Nephron (organoid): ENCODE measurements around the gene PLA2G6.
A peak's percentile ranks its signal among the peaks of the same experiment; 100 is the strongest.

Experiments
- H3K27ac Mint-ChIP-seq, 3 experiments: 2 replicates each; pipeline ENCODE4 v1.8.0; 2020; ENCODE audit warnings: mixed read lengths in 3 of 3, mild to moderate bottlenecking in 2 of 3, moderate library complexity in 1 of 3
- H3K27me3 Mint-ChIP-seq: 2 replicates; pipeline ENCODE4 v1.8.0; 2021; ENCODE audit warnings: low read depth, mild to moderate bottlenecking, moderate library complexity, mixed read lengths
- H3K36me3 Mint-ChIP-seq: 2 replicates; pipeline ENCODE4 v1.8.0; 2020; ENCODE audit warnings: low read depth, mixed read lengths
- H3K4me1 Mint-ChIP-seq: 2 replicates; pipeline ENCODE4 v1.8.0; 2020; ENCODE audit warnings: mixed read lengths
- H3K4me3 Mint-ChIP-seq, 3 experiments: 2 replicates each; pipeline ENCODE4 v1.8.0; 2020; ENCODE audit warnings: mild to moderate bottlenecking in 3 of 3, mixed read lengths in 3 of 3, moderate library complexity in 2 of 3
- H3K9me3 Mint-ChIP-seq: 2 replicates; pipeline ENCODE4 v1.8.0; 2020; ENCODE audit warnings: mixed read lengths
- TF ChIP-seq, protein P1 (sequence below), 3 experiments: fragments of 200-600 bp; sonication (generic); IDR thresholded peaks; one replicate each; pipeline ENCODE4 v1.5.0; 2021; ENCODE audit warnings: antibody characterized with exemption in 3 of 3; ENCODE audit not compliant: unreplicated experiment in 3 of 3

The PLA2G6 gene

GRCh38 chr22:38098410-38099249 is 83.0 kb downstream of the PLA2G6 start:
- peaks cover 8% of the 10 kb centered on the region for H3K27me3 Mint-ChIP-seq
- H3K9me3 Mint-ChIP-seq, result no peaks in the 10 kb centered on the region
- TF ChIP-seq, protein P1, sequence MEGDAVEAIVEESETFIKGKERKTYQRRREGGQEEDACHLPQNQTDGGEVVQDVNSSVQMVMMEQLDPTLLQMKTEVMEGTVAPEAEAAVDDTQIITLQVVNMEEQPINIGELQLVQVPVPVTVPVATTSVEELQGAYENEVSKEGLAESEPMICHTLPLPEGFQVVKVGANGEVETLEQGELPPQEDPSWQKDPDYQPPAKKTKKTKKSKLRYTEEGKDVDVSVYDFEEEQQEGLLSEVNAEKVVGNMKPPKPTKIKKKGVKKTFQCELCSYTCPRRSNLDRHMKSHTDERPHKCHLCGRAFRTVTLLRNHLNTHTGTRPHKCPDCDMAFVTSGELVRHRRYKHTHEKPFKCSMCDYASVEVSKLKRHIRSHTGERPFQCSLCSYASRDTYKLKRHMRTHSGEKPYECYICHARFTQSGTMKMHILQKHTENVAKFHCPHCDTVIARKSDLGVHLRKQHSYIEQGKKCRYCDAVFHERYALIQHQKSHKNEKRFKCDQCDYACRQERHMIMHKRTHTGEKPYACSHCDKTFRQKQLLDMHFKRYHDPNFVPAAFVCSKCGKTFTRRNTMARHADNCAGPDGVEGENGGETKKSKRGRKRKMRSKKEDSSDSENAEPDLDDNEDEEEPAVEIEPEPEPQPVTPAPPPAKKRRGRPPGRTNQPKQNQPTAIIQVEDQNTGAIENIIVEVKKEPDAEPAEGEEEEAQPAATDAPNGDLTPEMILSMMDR (IDR thresholded peaks at IDR 0.05; ENCODE audit: unreplicated experiment in 3 of 3), result no peak
- H3K36me3 Mint-ChIP-seq, result peaks cover 3% of the 10 kb centered on the region
- H3K4me1 Mint-ChIP-seq, result peaks cover 22% of the 10 kb centered on the region
- H3K4me3 Mint-ChIP-seq, result peak overlapping the region in 1 of 3 experiments; percentile 61
- H3K27ac Mint-ChIP-seq, result peak overlapping the region in 2 of 3 experiments; percentile 19 to 24

DNA sequence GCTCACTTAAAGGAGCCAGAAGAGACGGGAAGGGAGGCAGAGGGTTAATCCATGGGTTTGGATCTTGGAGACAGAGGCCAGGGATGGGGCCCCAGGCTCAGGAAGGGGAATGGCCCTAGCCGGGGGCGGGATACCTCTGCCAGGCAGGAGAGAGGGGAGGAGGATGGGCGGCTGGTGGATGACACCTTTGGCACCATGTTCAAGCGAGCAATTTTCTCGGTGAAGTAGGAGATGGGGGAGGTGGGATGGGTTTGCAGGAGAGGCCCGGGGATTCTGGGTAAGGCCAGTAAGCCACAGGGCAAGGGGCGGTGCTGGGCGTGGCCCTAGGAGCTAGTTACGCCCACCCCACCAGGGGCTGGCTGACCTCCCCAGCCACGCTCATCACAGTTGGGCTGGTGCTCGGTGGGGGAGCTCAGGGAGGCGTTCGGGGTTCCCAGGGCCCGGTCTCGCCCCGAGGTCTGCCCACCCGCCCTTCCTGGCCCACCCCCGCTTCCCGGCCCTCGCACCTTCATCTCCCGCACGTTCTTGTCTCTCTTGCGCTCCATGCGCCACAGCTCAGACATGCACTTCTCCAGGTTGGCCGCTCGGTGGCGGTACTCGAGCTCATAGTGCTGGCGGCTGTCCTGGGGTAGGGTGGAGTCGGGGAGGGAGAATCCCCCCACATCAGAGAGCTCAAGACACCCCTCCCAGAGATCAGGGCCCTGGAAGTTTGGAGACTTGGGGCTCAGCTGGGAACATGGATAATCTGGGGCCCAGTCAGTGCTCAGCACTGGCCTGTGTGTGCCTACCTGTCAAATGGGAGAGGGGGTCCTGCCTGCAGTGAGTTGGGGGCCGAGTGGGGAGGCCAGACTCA is 83.8 kb downstream of the PLA2G6 start:
- peak overlapping the region in 2 of 3 experiments; percentile 72 to 79 for H3K4me3 Mint-ChIP-seq
- H3K27me3 Mint-ChIP-seq, result peaks cover 14% of the 10 kb centered on the region

DNA sequence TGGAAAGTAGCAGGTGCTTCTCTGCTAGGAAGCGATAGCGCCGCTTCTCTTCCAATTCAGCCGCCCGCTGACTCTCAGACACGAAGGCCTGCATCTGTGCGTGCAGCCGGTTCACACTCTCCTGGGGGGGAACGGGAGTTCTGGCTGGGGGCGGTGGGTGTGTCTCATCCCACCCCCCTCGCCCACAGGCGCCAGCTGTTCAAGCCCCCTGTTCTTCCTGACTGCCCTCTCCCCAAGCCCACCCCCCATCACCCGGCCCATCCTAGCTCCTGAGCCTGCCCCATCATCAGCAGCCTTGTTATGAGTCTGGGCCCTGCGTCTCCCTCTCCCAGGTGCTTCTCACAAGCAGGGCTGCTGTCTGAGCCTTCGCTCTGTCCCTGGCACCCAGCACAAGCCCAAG is 84.6 kb downstream of the PLA2G6 start:
- peaks cover 9% of the 10 kb centered on the region for H3K36me3 Mint-ChIP-seq
- TF ChIP-seq, protein P1 (IDR thresholded peaks at IDR 0.05; ENCODE audit: unreplicated experiment in 3 of 3), result no peak
- no peaks in the 10 kb centered on the region for H3K9me3 Mint-ChIP-seq
- peaks cover 17% of the 10 kb centered on the region for H3K27me3 Mint-ChIP-seq
- H3K4me3 Mint-ChIP-seq, result peak overlapping the region in 2 of 3 experiments; percentile 72 to 79
- H3K27ac Mint-ChIP-seq, result peak overlapping the region in 1 of 3 experiments; percentile 63
- peaks cover 26% of the 10 kb centered on the region for H3K4me1 Mint-ChIP-seq

More for the DNA sequence above, 83.8 kb downstream of the PLA2G6 start:
- Mint-ChIP-seq H3K9me3 (no peaks in the 10 kb centered on the region), H3K36me3 (peaks cover 9% of the 10 kb centered on the region), H3K27ac (peak overlapping the region in 1 of 3 experiments; percentile 63), H3K4me1 (peaks cover 26% of the 10 kb centered on the region)
- TF ChIP-seq, protein P1 (IDR thresholded peaks at IDR 0.05; ENCODE audit: unreplicated experiment in 3 of 3), result peak; percentile 44 to 59 (median 46)

DNA sequence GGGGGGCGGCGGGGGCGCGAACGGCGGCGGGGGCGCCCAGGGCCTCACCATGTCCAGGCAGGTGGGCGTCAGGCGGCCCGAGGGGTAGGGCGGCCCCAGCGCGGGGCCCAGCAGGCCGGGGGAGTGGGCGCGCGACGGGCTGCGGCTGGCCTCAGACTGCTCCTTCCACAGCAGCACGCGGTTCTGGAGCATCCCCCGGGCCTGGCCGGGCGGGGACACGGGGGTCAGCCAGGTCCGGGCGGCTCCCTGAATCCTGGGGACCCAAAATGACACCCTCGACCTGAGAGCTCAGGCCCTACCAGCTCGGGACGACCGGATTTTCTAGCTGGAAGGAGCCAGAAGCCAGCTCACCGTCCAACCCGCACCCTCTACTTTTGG is 92.2 kb downstream of the PLA2G6 start:
- Mint-ChIP-seq H3K36me3 (peaks cover 15% of the 10 kb centered on the region), H3K4me3 (no peak overlapping the region), H3K4me1 (peaks cover 5% of the 10 kb centered on the region), H3K27ac (no peak overlapping the region), H3K9me3 (no peaks in the 10 kb centered on the region), H3K27me3 (peaks cover 27% of the 10 kb centered on the region)
- TF ChIP-seq, protein P1 (IDR thresholded peaks at IDR 0.05; ENCODE audit: unreplicated experiment in 3 of 3), result no peak

DNA sequence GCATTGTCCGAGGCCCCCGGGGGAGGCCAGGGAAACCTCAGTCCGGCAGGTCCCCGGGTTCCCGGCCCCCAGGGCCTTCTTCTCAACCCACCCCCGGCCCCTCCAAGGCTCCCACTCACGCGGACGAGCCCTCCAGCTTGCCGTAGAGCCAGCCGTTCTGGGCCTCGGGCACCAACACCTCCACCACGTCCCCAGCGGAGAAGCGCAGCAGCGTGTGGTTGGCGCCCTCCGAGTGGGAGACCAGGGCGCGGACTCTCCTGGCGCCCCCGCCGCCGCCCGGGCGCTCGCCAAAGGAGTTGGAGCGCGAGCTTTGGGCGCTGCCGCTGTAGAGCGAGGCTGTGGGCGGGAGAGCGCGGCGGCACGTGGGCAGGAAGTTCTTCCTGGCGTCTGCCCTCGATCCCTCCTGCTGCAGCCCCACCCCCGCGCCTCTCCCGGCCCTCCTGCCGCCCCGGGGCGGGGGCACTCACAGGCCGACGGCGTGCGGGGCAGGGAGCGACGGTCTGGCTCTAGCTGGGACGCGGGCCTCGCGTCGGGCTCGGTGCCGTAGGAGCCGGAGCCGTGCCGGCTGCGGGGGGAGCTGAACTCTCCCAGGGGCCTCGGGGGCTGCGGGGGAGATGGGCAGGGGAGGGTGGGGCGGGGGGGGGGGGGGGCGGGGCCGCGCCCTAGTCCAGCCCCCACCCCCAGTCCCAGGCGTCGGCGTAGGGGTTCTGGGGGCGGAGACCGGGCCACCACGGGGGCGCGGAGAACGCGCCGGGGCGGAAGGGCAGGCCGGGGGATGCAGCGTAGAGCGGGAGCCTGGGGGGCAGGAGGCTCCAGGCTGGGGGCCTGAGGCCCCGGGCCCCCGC is 92.8 kb downstream of the PLA2G6 start:
- Mint-ChIP-seq H3K9me3 (no peaks in the 10 kb centered on the region), H3K27ac (no peak overlapping the region), H3K4me3 (no peak overlapping the region), H3K27me3 (peaks cover 27% of the 10 kb centered on the region), H3K36me3 (peaks cover 14% of the 10 kb centered on the region), H3K4me1 (peaks cover 5% of the 10 kb centered on the region)
- TF ChIP-seq, protein P1 (IDR thresholded peaks at IDR 0.05; ENCODE audit: unreplicated experiment in 3 of 3), result no peak
